Activated naive CD4-positive, alpha-beta T cell treated with anti-CD3 and anti-CD28 coated beads, Interleukin-2, amount 50 U/mL, for 16 hours (primary cell): ENCODE measurements around the gene SNRK.

Experiments
- DNase-seq: peaks from one replicate; pipeline ENCODE4 v3.0.0-alpha.2; 2020

SNRK gene

GRCh38 chr3:43309372-43310305 is 23.3 kb downstream of the SNRK start:
- no peak for DNase-seq

DNA sequence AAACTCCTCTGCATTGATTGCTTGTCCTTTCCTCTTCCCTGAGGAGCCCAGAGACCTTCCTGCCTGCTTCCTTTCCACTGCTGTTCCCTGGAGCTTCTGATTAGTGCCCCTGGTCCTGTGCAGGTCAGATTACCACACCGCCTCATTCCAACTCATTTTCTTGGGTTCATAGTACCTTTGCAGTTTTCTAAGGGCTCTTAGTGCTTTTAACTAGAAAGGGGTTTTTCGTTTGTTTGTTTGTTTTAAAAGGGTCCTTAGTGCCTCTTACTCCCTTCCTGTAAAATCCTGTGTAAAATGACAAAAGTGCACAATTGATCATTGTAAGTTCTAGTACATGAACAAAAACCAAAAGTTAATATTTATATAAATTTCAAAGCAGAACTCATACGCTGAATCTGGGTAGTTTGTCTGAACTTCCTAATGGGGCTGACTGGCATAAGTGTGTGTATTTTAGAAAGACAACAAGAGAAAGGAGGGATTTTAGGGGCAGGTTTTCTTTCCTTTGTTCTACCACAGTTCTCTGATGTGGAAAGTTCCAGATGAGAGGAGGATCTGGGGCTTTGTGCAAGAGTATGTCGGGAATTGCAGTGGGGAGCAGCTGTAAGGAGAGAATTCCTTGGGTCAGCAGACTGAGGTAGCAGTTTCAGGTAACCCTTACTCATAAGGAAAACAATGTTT is 30.6 kb downstream of the SNRK start:
- no peak for DNase-seq

GRCh38 chr3:43317461-43318316 is 31.3 kb downstream of the SNRK start:
- DNase-seq, result no peak

DNA sequence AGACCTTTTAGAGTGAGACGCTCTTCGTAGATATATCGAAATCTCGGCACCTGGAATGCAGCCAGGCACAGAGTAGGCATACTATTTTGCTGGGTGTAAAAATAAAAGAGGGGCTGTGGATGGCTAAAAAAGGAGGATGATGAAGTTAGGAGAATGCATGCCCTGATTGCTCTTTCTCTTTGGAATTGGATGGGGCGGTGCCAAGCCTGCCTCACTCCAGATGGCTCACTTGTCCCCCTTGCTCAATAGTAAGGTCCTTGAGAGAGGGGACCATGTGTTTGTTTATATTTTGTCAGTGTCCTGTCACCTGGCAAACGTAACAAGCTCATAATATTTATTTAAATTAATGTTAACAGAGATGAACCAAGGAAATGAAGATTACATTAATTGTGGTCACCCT is 33.0 kb downstream of the SNRK start:
- DNase-seq, result no peak

DNA sequence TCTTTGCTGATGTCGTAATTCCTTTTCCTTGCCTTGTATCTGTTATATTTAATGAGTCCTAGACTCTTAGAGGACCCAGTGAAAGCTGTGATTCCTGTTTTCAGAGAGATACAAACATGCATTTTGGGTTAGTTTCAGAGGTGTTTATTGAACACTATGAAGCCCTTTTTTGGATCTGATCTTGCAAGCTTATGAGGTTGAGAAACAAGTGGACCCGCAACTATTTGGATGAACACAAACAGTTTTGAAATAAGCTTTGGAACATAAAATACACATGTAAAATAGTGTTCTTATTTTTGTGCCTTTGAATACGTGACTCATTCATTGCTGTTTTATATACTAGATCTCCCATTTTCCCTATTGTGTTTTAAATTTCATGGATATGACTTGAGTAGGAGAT is 33.5 kb downstream of the SNRK start:
- DNase-seq, result no peak

DNA sequence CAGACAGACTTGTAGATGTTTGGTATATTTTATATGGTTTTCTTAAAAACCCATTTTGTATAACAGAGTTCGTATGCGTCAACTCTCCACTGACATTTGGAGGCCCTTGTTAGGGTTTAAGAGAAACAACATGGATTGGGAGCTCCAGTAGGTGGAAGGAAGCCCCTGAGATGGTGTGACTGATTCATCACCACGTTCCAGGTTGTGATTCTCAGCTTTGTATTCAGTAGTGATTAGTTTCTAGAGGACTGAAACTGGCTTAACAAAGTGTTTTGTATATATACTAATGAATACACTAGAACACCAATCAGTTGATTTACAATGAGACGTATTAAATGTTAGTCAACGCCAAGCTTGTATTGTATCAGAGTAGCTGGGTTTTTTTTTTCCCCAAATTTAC is 33.9 kb downstream of the SNRK start:
- DNase-seq, result no peak

DNA sequence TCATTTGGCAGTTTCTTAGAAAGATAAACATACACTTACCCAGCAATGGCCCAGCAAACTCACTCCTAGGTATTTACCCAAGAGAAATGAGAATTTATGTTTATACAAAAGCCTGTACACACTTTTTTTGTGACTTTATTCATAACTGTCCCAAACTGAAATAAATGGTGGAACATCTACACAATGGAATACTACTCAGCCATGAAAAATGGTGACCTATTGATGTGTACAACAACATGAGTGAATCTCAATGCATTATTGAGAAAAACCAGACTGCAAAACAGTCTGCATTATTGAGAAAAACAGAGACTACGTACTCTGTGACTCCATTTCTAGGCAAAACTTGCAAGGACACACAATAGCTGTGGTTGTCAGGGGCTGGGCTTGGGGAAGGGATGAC is 37.2 kb downstream of the SNRK start:
- no peak for DNase-seq

- no peak for DNase-seq
Measured at GRCh38 chr3:43326891-43327581, 40.7 kb downstream of the SNRK start.

- no peak for DNase-seq
Measured at GRCh38 chr3:43327582-43327979, 41.2 kb downstream of the SNRK start.

- DNase-seq, result no peak
Measured at GRCh38 chr3:43328653-43329052, 42.3 kb downstream of the SNRK start.

GRCh38 chr3:43330981-43331380 is 44.6 kb downstream of the SNRK start:
- no peak for DNase-seq

- DNase-seq, result no peak
Measured at GRCh38 chr3:43331381-43331780, 45.0 kb downstream of the SNRK start.

GRCh38 chr3:43334976-43335375 is 48.6 kb downstream of the SNRK start:
- DNase-seq, result no peak

DNA sequence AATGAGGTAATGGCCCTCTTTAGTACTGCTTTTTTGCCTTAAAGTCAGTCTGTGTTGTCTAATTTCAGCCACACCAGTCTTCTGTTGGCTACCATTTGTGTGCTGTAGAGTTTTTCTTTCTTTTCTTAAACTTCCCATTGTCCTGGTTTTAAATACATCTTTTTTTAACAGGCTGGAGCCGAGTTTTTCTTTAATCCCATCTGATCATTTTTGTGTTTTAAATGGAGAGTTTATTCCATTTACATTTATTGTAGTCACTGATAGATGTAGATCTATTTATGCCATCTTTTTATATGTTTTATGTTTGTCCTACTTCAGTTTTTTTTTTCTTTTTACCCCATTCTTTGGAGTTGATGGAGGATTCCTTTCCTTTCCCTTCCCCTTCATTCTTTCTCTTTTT is 49.5 kb downstream of the SNRK start:
- no peak for DNase-seq

- DNase-seq, result no peak
Measured at GRCh38 chr3:43338295-43338694, 52.0 kb downstream of the SNRK start.

- DNase-seq, result no peak
Measured at GRCh38 chr3:43340403-43340802, 54.1 kb downstream of the SNRK start.

DNA sequence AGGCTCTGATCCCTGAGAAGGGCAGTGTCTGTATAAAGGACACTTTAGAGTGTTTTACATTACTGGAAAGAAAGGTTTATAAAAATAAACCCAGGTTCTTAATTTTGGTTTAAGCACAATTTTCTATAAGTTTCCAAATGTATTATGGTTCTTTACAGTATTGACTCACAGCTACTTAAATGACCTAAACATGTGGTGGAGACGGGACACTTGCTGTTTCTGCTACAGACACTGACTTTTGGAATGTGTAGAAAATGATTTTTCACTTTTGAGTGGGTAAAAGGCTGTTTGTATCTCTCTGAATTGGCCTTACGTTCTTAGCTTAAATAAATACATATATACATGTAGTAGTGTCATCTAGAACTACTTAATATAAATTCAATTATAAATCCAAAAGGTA is 55.4 kb downstream of the SNRK start:
- DNase-seq, result no peak

DNA sequence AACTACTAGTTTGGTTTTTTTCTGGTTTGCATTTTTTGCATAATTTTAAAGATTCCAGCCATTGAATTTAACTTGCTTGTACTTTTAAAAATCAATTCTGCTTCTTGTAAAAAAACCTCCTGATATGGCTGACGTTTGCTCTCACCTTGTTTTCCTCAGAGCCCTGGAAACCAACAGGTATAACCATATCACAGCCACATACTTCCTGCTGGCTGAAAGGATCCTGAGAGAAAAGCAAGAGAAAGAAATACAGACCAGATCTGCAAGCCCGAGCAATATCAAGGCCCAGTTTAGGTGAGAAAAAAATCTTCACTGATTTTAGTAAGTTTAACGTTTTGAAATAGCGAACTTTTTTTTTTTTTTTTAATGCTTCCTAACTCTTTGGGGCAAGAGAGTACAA is 56.8 kb downstream of the SNRK start:
- DNase-seq, result no peak

DNA sequence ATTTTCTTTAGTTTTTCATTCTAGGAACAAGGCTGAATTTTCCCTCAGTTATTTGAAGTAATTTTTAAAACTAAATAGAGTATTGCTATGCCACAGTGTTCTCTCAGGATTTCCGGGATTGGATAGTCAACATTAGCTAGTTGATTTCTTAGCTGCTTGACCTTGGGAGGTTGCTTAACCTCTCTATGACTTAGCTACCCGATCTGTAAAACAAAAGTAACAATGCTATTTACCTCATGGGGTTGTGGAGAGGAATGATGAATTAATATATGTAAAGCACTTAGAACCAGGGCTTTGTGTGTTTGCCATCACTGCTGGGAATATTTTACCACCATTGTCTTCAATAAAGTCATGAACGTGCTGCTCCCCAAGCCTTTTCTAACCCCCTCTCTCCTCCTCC is 57.5 kb downstream of the SNRK start:
- no peak for DNase-seq

DNA sequence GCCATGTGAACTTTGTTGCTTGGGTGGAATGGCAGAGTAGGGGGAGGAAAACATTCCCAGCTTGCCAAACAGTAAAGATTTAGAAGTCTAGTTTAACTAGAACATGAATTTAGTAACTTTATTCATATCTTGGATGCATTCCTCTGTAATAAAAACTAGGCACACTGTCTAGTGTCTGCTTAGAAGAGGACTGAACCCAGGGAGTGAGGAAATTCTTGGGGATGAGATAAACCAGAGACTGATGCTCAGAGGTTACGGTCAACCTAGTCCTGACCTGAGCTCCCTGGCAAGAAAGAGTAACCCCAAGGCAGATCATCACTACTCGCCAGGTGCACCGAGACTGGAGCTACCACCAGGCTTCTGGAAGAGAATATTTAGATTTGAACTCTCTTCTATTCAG is 58.2 kb downstream of the SNRK start:
- DNase-seq, result no peak

- no peak for DNase-seq
Measured at GRCh38 chr3:43345246-43345645, 58.9 kb downstream of the SNRK start.

DNA sequence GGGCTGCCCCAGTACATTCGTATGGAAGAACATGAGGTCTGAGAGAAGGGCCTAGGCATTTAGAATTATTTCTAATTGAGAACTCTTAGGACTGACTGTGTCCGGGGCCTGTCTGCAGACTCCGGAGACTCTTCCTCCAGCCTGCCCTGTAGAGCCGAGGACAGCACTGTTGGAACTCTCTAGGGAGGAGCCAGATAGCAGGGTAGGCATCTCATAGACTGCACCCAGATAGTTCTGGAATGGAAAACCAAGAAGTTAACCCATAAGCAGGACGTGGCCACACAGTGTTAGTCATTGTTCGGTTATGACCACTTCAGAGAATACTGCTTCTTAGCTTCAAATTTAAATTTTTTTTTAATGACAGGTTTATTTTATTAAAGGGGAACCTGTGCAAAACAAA is 59.5 kb downstream of the SNRK start:
- no peak for DNase-seq
